Mucosa of descending colon (tissue), 3 donors: ENCODE results near the gene PLCG2. TPM values are rescaled to one million over a fixed set of nuclear protein-coding genes. Genes with fewer than 3 reads are reported as not detected.

Source experiments
- ATAC-seq: fragments of 200-7000 bp; cut with Tn5 transposase; one replicate; pipeline ENCODE4 v1.9.1; 2020; ENCODE audit warnings: mild to moderate bottlenecking, moderate library complexity
- DNase-seq, 3 donors: peaks; one replicate each; pipeline ENCODE4 v3.0.0-alpha.2; 2020
- H3K36me3 ChIP-seq: fragments of 200-600 bp; one replicate; pipeline ENCODE4 v1.8.0; 2021; ENCODE audit warnings: low read depth, mild to moderate bottlenecking
- H3K4me1 ChIP-seq: fragments of 200-600 bp; one replicate; pipeline ENCODE4 v1.8.0; 2021; ENCODE audit warnings: low read depth, mild to moderate bottlenecking
- H3K4me3 ChIP-seq: fragments of 200-600 bp; one replicate; pipeline ENCODE4 v1.8.0; 2021; ENCODE audit warnings: mild to moderate bottlenecking
- H3K9me3 ChIP-seq: fragments of 200-600 bp; one replicate; pipeline ENCODE4 v1.8.0; 2021; ENCODE audit warnings: mild to moderate bottlenecking
- CTCF ChIP-seq: fragments of 200-600 bp; IDR thresholded peaks from one replicate; pipeline ENCODE4 v1.8.0; 2022; ENCODE audit warnings: antibody characterized with exemption, mild to moderate bottlenecking
- intact Hi-C, 2 donors: fragments of 100-400 bp; cut with DNase I in 1 of 2; cut with micrococcal nuclease in 1 of 2; formaldehyde crosslinking; loops; one replicate each; pipeline versions ENCODE4 v1.11.0 to v1.11.1; 2022; cut with DNase I, micrococcal nuclease
- total RNA-seq, 3 donors: library from RNA; stranded (reverse); fragmentation: NEBNext Ultra II Directional in 2 of 3; extraction: Animal tissue kit (Norgen Biotek cat#: 25700) in 2 of 3; gene quantifications; one replicate each; pipeline versions ENCODE4 v1.2.1 to v1.2.4, GENCODE V29; 2021 to 2023
- donor health status: DM: no; HTN: no; CAD: no; lungs with moderate emphysema.
- donor health status: DM: no; HTN: no; CAD: no.
- donor health status: DM: no; HTN: yes; CAD: no.

Gene PLCG2
- total RNA-seq, 3 donors from 2014 or later = 14.7 to 19.5 (median 15.0) TPM

- Histone ChIP-seq H3K4me1 (no peaks in the 10 kb centered on the region), H3K4me3 (no peak overlapping the region), H3K9me3 (no peaks in the 10 kb centered on the region), H3K36me3 (no peaks in the 10 kb centered on the region)
- ATAC-seq = no peak
- intact Hi-C loops = no loop called here
- no peak for DNase-seq
- TF ChIP-seq CTCF = no peak
These were observed 30.5 kb upstream of the PLCG2 start for GRCh38 chr16:81748476-81749198.

GRCh38 chr16:81752225-81752875 is 26.7 kb upstream of the PLCG2 start:
- Histone ChIP-seq H3K4me1 (no peaks in the 10 kb centered on the region), H3K36me3 (no peaks in the 10 kb centered on the region), H3K4me3 (no peak overlapping the region), H3K9me3 (no peaks in the 10 kb centered on the region)
- DNase-seq (peak; percentile 52 to 84 (median 61)), ATAC-seq (peak; percentile 90)
- intact Hi-C loops = no loop called here
- TF ChIP-seq CTCF = no peak

GRCh38 chr16:81752876-81753227 is 26.2 kb upstream of the PLCG2 start:
- TF ChIP-seq CTCF = no peak
- no peaks in the 10 kb centered on the region for H3K9me3 ChIP-seq
- ATAC-seq (peak; percentile 16), DNase-seq (no peak)
- intact Hi-C loops = no loop called here
- no peaks in the 10 kb centered on the region for H3K36me3 ChIP-seq
- no peaks in the 10 kb centered on the region for H3K4me1 ChIP-seq
- H3K4me3 ChIP-seq = no peak overlapping the region

GRCh38 chr16:81754858-81755257 is 24.2 kb upstream of the PLCG2 start:
- intact Hi-C loops = no loop called here
- DNase-seq = no peak
- H3K9me3 ChIP-seq = no peaks in the 10 kb centered on the region
- H3K4me3 ChIP-seq = no peak overlapping the region
- TF ChIP-seq CTCF = no peak
- ATAC-seq = no peak
- H3K4me1 ChIP-seq = no peaks in the 10 kb centered on the region
- H3K36me3 ChIP-seq = no peaks in the 10 kb centered on the region

- Histone ChIP-seq H3K36me3 (no peaks in the 10 kb centered on the region), H3K9me3 (no peaks in the 10 kb centered on the region), H3K4me1 (no peaks in the 10 kb centered on the region), H3K4me3 (no peak overlapping the region)
- ATAC-seq = no peak
- TF ChIP-seq CTCF = no peak
- no peak for DNase-seq
- intact Hi-C loops = no loop called here
These were observed 23.0 kb upstream of the PLCG2 start for GRCh38 chr16:81755915-81756614.
